NB4 (cell line): ENCODE results near the gene IL18.

Source experiments
- CTCF ChIP-seq: IDR thresholded peaks from one replicate; pipeline ENCODE4 v1.5.1; 2012; ENCODE audit warnings: low read depth, low read length
- MAX ChIP-seq: IDR thresholded peaks from 2 replicates; pipeline ENCODE4 v1.6.1; 2011; ENCODE audit warnings: low read depth, low read length

- TF ChIP-seq CTCF (peak; percentile 87), MAX (no peak)
Measured at GRCh38 chr11:112174789-112175598, 11.1 kb upstream of the IL18 start, which contains the start of gene BCO2.
